ELF-1 (cell line): ENCODE results near the gene UNC5A.
"Not testable (repeated sequence)": the region's sequence is repeated elsewhere in the genome, so short reads cannot be mapped to it uniquely, and the experiment has no call there.

ENCODE experiments used
- DNase-seq: peaks from one replicate; pipeline ENCODE4 v3.0.0-alpha.2; 2016; ENCODE audit warnings: low read depth, low spot score

UNC5A gene

GRCh38 chr5:176862330-176862995, 52.1 kb downstream of the UNC5A start:
- no peak for DNase-seq

GRCh38 chr5:176863041-176863764, 52.8 kb downstream of the UNC5A start:
- peak; percentile 34 for DNase-seq

- no peak for DNase-seq
Observed at GRCh38 chr5:176863765-176864098, 53.4 kb downstream of the UNC5A start.

- no peak for DNase-seq
Observed at GRCh38 chr5:176864755-176865154, 54.4 kb downstream of the UNC5A start.

GRCh38 chr5:176865964-176866363, 55.6 kb downstream of the UNC5A start:
- no peak for DNase-seq

- peak; percentile 69 for DNase-seq
Observed at GRCh38 chr5:176866707-176867310, 56.5 kb downstream of the UNC5A start.

GRCh38 chr5:176868126-176868525, 57.8 kb downstream of the UNC5A start:
- no peak for DNase-seq

GRCh38 chr5:176868731-176869130, 58.4 kb downstream of the UNC5A start:
- no peak for DNase-seq

- no peak for DNase-seq
Observed at GRCh38 chr5:176869501-176870109, 59.2 kb downstream of the UNC5A start.

GRCh38 chr5:176870110-176870591, 59.8 kb downstream of the UNC5A start:
- DNase-seq, result peak; percentile 85

- not testable (repeated sequence) for DNase-seq
Observed at GRCh38 chr5:176870644-176871043, 60.3 kb downstream of the UNC5A start.

GRCh38 chr5:176872586-176872985, 62.2 kb downstream of the UNC5A start:
- DNase-seq, result not testable (repeated sequence)

- not testable (repeated sequence) for DNase-seq
Observed at GRCh38 chr5:176873011-176873410, 62.7 kb downstream of the UNC5A start.

GRCh38 chr5:176873541-176874172, 63.3 kb downstream of the UNC5A start:
- no peak for DNase-seq

GRCh38 chr5:176874198-176874780, 63.9 kb downstream of the UNC5A start:
- no peak for DNase-seq

GRCh38 chr5:176875014-176875550, 64.7 kb downstream of the UNC5A start:
- DNase-seq, result no peak

- DNase-seq, result no peak
Observed at GRCh38 chr5:176875783-176876505, 65.6 kb downstream of the UNC5A start.

GRCh38 chr5:176876506-176877431, 66.4 kb downstream of the UNC5A start:
- no peak for DNase-seq

- no peak for DNase-seq
Observed at GRCh38 chr5:176877793-176878331, 67.5 kb downstream of the UNC5A start.
